ENCODE data around the gene DYRK3. TPM values are rescaled to one million over a fixed set of nuclear protein-coding genes. Genes with fewer than 3 reads are reported as not detected.

DYRK3 gene
- total and polyA plus RNA-seq, 9 of the 15 experiments (the other 6 are each of a cell fraction or from before 2014, with no cell fraction given) = 4.5 to 33.7 (median 25.7) TPM

DNA sequence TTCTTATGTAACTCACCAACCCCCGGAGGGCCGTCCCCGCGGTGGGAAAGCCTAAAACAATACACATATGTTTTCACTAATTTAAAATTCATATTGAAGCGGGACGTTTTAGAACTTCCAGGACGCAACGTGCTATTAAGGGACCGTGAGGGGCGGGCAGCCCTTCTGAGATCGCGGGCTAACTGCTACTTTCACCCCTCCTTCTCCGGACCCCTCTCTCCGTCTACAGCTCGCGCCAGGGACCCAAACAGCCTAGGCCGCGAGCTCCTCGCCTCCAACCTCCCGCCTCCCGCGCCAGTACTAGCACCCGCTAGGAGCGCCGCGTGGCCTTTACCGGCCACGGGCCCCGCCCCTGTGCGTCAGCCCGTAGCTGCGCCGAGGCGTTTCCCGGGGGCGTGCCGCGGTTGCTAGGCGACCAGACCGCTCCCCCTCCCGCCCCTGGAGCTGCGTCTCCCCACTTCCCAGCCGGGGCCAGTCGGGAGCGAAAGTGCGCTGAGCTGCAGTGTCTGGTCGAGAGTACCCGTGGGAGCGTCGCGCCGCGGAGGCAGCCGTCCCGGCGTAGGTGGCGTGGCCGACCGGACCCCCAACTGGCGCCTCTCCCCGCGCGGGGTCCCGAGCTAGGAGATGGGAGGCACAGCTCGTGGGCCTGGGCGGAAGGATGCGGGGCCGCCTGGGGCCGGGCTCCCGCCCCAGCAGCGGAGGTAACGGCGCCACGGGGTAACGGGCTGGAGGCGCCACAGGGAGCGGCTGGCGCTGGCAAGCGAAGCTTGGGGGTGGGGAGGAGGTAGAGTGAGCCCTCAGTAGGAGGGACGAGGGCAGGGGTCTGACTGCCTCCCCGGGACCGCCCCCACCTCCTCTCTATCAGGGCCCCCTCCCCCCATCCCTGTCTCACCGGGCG is at the start of gene DYRK3 (continued):
- TF ChIP-seq CLOCK (CRISPR knock-in tag; IDR thresholded peaks at IDR 0.05; ENCODE audit: borderline replicate concordance) (no peak), GABPB2 (CRISPR knock-in tag; conservative IDR thresholded peaks at IDR 0.05) (no peak), ZNF165 (CRISPR knock-in tag; IDR thresholded peaks at IDR 0.05; ENCODE audit: borderline replicate concordance) (no peak), PURB (CRISPR knock-in tag; IDR thresholded peaks at IDR 0.05; ENCODE audit: low read depth) (no peak), PRPF4 (IDR thresholded peaks at IDR 0.05; ENCODE audit: insufficient read depth, low read depth, low read length, poor library complexity, severe bottlenecking) (no peak), RCOR1 (IDR thresholded peaks at IDR 0.05; ENCODE audit: borderline replicate concordance in 1 of 2, low read depth in 2 of 2, low read length in 2 of 2) (peak in 1 of 2 experiments; percentile 56; a peak in 1 of 4 replicates), ZC3H11A (IDR thresholded peaks at IDR 0.05; ENCODE audit: low read depth, low read length) (no peak), CBX1 (IDR thresholded peaks at IDR 0.05; ENCODE audit: low read depth) (peak; percentile 84), TSHZ1 (CRISPR knock-in tag; IDR thresholded peaks at IDR 0.05) (no peak), MEIS2 (IDR thresholded peaks at IDR 0.05; ENCODE audit: partially characterized antibody) (no peak), BCL6 (CRISPR knock-in tag; IDR thresholded peaks at IDR 0.05) (no peak), FOS (IDR thresholded peaks at IDR 0.05; ENCODE audit: extremely low read depth, insufficient read length) (no peak), NR2C2 (CRISPR knock-in tag; IDR thresholded peaks at IDR 0.05) (0 out of 2 replicates have a peak, but pooled peaks have one; percentile 24), NR2C2 (tag; IDR thresholded peaks at IDR 0.05) (no peak; the same call in 1 of the 2 replicates), PTRF (tag; IDR thresholded peaks at IDR 0.05) (no peak), ZNF707 (CRISPR knock-in tag; conservative IDR thresholded peaks at IDR 0.05) (no peak), ELF2 (CRISPR knock-in tag; IDR thresholded peaks at IDR 0.05) (no peak)
- TF ChIP-seq, protein P1, sequence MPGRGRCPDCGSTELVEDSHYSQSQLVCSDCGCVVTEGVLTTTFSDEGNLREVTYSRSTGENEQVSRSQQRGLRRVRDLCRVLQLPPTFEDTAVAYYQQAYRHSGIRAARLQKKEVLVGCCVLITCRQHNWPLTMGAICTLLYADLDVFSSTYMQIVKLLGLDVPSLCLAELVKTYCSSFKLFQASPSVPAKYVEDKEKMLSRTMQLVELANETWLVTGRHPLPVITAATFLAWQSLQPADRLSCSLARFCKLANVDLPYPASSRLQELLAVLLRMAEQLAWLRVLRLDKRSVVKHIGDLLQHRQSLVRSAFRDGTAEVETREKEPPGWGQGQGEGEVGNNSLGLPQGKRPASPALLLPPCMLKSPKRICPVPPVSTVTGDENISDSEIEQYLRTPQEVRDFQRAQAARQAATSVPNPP (IDR thresholded peaks at IDR 0.05; ENCODE audit: borderline replicate concordance, insufficient read depth, insufficient read length) = no peak
- TF ChIP-seq, protein P2, sequence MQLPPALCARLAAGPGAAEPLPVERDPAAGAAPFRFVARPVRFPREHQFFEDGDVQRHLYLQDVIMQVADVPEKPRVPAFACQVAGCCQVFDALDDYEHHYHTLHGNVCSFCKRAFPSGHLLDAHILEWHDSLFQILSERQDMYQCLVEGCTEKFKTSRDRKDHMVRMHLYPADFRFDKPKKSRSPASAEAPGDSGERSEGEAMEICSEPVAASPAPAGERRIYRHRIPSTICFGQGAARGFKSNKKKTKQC (CRISPR knock-in tag; IDR thresholded peaks at IDR 0.05) = peak; percentile 78
